DMS53 treated with DMSO at 0.1 percent for 48 hours (cell line): ENCODE results near the gene FAM3D.
"Not testable (repeated sequence)": the region's sequence is repeated elsewhere in the genome, so short reads cannot be mapped to it uniquely, and the experiment has no call there.

Source experiments
- DNase-seq: peaks from one replicate; lab custom pipeline; 2025; ENCODE audit not compliant: unreplicated experiment; lab: John Stamatoyannopoulos, UW

Gene FAM3D, protein sequence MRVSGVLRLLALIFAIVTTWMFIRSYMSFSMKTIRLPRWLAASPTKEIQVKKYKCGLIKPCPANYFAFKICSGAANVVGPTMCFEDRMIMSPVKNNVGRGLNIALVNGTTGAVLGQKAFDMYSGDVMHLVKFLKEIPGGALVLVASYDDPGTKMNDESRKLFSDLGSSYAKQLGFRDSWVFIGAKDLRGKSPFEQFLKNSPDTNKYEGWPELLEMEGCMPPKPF

DNA sequence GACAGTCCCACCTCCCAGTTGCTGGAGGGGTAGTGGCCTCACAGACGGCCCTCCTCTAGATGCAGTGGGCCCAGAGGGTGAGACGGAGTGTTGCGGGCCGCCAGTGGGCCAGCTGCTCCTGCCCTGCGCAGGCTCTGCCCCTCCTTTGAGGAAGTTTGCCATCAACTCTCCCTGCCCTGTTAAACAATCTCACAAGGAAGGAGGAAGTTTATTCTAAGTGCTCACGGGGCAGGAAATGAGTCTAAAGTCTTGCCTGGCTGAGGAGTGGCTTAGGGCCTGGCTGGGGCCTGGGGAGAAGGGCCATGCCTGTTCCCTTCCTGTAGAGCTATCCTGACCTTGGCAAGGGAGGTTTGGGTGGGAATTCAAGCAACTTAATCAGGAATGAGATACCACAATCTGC is at the start of gene FAM3D:
Gene FAM3D (minus strand): TSS at position 92 of the 400 bp plus-strand sequence. CDS start 11,211 bp downstream, outside the sequence.
- no peak for DNase-seq

DNA sequence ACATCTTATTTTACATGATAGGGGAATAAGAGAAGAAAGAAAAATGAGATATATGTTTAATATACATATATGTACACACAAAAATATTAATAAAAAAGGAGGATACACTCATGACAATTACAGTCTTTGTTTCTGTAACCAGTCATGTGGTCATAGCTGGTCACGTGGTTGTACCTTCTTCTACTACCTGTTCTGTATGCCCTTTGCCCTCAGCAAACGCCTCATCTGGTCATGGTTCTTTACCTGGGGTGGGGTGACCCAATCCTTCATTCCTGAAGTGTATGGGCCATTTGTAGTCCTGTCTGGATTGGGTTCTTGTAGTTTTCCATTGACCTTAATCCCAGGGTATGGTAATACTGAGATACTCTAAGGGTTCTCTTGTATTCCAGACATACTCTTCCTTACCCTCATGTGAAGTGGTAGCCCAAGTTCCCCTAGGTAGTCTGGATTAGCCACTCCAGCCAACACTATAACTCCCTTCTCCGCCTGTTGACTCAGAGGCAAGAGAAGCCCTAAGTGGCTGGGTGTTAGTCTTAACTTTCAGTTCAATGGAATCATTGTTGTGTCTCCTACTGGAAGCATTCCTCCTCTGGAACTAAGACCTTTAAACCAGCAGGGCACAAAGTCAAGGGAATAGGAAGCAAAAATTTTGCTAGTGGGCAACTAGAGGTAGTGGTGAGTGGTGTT is 47.3 kb upstream of the FAM3D start:
- no peak for DNase-seq

DNA sequence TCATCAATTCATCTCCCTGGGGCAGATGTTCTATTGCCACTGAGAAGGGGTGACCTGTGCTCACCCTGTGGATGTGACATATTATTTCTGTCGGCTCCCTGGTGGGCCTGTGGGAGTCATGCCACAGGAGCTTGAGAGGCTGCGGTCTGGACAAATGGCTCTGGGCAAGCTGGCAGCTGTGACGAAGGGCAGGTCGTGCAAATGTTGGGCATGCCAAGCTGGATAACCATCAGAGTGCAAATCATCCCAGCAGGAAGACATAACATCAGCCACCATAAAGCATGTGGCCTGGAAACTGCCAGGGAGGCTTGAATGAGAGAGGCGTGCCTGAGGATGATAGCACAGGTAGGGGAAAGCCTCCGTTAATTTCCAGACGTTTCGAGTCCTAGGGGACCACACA is 45.3 kb upstream of the FAM3D start:
- no peak for DNase-seq

DNA sequence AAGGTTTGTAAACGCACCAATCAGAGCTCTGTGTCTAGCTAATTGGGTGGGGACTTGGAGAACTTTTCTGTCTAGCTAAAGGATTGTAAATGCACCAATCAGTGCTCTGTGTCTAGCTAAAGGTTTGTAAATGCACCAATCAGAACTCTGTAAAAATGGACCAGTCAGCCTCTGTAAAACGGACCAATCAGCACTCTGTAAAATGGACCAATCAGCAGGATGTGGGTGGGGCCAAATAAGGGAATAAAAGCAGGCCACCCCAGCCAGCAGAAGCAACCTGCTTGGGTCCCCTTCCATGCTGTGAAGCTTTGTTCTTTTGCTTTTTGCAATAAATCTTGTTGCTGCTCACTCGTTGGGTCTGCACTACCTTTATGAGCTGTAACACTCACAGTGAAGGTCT is 42.4 kb upstream of the FAM3D start:
- DNase-seq, result not testable (repeated sequence)

DNA sequence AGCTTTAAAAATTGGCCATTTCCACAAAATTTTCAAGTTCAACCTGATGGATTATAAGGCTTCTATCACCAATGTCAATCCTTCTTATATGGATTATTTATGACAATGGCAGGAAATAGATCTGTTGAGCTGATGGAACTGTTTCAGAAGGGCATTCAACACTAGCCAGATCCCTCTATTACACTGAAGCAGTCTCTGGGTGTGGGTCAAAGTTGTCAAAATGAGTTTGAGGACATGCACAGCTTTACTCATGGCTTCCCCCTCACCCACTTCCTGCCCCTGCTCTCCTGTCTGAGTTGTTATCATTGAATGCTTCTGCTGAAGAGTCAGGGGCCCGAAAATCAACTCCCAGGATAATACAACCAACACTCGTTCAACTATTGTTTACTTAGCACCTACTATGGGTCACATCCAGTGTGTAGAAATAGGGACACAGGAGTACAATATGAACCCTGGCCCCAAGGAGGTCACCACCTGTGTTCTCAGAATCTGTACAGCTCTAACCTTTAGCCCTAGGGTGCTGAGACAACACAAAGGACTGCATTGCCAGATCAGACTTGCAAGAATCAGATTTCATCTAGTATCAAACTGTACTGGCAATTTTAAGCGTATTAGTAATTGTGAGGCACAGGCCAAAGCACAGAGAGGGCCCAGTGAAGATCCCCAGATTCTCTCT is 41.7 kb upstream of the FAM3D start:
- no peak for DNase-seq

DNA sequence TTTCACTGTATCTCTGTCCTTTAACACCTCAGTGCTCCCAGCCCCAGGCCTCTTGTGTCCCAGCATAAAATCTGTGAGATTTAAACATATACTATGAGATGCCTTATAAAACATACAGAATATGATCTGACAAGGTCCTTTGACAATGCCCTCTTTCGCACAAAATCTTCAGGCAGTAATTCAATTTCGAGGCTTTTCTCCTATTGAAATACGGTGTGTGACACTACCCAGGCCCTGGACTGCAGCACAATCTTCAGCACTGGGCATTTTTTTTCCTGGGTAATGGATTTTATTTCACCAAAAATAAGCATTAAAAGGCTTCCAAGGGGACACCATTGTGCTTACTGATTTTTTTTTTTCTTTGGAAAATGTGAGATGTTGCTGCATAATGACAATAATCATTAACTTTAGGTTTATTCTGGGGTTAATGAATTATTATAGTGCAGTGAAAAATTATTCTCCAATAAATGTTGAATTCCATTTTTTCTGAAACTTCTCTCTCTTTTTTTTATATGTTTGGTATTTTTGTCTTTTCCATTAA is 40.9 kb upstream of the FAM3D start:
- no peak for DNase-seq

DNA sequence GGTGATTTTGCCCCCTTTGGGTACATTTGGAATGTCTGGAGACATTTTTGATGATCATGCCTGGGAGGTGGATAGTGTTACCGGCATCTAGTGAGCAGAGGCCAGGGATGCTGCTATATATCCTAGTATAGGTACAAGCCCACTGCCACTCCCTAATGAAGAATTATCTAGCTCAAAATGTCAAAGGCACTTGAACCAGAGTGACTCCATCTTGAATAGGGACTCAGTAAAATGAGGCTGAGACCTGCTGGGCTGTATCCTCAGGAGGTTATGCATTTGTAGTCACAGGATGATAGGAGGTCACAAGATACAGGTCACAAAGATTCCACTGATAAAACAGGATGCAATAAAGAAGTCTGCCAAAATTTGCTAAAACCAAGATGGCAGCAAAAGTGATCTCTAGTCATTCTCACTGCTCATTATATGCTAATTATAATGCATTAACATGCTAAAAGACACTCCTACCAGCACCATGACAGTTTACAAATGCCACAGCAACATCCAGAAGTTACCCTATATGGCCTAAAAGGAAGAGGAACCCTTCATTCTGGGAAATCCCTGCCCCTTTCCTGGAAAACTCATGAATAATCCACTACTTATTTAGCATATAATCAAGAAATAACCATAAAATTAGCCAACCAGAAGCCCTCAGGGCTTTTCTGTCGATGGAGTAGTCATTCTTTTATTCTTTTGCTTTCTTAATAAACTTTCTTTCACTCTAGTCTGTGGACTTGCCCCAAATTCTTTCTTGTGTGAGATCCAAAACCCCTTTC is 40.0 kb upstream of the FAM3D start:
- no peak for DNase-seq

DNA sequence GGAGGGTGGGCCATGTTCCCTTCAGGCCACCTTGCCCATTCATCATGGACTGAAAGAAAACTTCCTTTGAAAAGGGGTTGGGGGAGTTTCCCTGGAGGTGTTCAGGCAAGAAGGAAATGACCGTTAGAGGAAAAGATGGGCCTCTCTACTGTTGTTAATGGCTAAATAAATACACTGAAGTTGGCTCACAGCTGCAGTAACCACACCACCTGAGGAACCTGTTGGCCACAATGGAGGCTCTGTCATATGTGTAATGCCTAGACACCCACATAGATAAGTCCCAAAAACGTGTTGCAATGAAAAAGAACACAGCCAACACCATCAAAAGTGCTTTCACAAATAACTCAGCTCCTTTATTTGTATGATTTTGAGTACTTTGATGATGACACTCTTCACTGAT is 38.2 kb upstream of the FAM3D start:
- DNase-seq, result peak; percentile 5

DNA sequence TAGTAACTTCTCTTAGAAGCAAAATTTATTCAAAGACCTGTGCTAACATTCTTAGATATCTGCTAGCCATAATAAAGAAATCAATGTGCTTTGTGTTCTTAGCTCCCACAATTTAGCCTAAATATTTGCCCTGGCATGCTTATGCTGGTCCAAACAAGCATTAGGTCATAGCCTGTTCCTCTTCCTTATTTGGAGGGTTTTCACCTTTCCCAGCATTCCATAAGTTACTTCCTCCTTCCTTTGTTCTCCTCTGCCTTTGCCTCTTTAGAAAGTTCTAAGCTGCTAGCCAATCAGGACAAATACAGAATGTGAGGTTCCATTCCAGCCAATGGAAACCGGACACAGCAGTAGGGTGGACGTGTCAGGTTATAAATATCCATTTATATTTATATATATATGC is 37.7 kb upstream of the FAM3D start:
- not testable (repeated sequence) for DNase-seq

DNA sequence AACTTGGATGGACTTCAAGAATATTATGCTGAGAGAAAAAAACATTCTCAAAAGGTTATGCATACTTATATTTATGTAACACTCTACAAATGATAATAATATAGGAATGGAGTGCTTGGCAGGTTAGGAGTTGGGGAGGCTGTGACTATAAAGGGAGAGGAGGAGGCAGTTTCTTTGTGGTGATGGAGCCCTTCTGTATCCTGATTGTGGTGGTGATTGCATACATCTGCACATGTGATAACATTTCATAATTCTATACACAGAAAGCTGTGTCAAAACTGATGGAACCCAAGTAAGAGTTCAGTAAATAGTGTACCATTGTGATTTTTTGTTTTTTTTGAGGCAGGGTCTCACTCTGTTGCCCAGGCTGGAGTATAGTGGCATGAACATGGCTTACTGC is 31.7 kb upstream of the FAM3D start:
- no peak for DNase-seq

DNA sequence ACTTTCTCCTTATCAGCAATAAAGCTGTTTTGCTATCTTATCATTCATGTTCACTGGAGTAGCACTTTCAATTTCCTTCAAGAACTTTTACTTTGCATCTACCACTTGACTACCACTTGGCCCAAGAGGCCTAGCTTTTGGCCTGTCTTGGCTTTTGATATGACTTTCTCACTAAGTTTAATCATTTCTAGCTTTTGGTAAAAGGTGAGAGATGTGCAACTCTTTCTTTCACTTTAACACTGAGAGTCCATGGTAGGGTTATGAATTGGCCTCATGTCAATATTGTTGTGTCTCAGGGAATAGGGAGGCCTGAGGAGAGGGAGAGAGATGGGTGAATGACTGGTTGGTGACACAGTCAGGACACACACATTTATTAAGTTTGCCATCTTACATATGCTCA is 31.0 kb upstream of the FAM3D start:
- no peak for DNase-seq

DNA sequence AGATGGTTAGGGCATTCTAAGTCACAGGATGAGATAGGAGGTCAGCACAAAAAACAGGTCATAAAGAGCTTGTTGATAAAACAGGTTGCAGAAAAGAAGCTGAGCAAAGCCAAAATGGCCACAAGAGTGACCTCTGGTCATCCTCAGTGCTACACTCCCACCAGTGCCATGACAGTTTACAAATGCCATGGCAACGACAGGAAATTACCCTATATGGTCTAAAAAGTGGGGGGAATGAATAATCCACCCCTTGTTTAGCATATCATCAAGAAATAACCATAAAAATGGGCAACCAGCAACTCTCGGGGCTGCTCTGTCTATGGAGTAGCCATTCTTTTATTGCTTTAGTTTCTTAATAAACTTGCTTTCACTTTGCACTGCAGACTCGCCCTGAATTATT is 30.2 kb upstream of the FAM3D start:
- DNase-seq, result not testable (repeated sequence)

DNA sequence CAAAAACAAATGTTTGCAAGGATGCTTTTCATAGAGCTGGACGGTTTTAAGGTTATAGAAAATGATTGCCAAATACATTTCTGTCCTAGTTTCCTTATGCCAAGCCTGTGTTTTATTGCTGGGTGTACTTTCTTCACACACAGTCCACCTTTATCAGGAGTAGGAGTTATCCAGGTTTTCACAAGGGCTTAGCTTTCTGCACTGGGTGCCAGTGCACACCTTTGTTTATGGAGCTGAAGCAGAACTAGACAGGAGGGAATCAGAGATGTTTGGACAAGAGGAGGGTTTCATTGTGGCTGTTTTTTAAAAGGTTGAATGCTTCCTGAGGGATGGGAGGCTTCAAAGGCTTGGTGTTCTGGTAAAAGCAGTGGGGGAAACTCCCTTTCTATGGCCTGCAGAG is 29.5 kb upstream of the FAM3D start:
- DNase-seq, result no peak

DNA sequence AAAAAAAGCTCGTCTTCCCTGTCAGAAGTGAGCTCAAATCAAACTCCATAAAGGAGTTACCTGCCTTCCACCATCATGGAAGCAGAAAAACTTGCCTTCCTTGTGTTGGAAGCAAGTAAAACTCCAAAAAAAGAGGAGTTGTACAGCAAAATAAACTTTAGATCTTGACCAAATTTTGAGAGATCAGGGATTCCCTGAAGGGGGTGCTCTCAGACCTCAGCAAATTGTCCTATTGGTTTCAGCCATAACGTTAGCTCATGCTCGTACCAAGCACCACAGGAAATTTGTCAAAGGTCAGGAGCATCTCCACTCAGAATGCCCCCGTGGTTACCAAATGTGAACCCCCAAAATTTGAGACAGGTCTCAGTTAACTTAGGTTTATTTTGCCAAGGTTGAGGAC is 28.7 kb upstream of the FAM3D start:
- DNase-seq, result not testable (repeated sequence)

DNA sequence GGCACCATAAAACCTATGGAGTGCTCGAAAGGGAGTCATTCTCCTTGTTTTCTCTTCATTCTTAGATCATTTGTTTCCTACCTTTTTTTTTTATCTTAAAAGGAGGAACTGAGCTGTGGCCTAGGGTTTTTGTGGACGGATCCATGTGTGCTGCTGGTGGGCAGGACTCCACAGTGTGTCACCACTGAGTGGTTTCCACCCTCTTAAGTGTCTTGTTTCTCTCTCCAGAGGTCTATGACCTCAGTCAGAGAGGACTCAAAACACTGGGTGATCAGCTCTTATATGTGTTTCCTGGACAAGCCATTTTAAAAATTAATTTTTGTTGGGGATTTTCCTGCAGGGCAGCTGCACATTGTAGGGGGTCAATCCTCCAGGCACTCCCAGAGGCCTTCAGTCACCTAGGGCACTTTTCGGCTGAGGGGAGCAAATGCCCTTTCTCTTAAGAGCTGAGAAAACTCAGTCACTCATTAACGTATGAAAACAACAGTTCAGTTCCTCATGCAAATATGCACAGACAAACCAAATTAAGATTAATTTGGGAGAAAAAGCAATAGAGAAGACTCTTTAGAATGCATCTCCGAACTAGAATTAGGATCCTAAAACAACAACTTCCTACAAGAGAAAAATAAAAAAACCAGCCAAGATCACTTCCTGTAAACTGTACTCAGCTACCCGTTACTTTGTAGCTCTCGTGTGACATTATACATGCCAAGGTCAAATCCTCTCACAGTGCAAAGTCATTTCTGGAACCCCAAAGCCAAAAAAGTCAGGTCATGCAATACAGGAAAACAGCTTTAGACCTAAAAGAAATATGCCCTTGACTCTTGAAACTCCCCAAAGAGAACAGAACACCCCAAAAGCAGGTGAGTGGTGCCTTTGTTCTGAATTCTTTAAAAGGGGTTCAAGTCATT is 27.6 kb upstream of the FAM3D start:
- no peak for DNase-seq

DNA sequence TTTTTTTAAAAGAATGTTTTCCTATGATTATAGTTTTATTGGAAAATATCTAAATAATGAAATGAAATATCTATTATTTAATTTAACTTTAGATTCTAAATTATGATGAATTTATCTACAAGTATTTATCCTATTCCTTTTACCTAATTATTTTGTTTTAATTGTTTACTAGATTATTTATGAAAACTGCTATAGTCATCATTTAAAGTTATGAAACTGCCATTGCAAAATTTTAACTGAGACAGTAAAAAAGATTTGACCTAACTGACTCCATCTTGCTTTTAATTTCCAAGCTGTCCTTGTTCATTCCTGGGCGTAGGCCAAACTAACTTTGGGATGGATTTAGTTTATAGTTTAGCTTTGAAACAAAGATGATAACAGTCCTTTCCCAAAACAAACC is 25.9 kb upstream of the FAM3D start:
- no peak for DNase-seq

DNA sequence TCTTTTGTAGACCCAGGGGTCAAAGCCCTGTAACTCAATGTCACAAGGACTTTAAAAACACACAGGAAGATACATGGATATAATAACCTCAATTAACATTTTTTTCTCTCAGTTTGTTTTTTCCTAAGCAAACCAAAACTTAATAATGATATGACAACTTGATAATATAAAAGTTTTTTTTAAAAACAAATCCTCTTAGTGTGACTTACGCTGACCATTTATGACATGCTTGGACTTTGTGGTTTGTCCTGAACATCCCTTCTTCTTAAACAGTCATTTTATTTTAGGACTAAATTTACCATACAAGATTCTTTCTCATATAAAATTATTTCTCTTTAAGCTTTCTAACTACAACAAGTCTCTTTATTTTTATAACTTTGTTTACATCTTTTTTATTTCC is 25.4 kb upstream of the FAM3D start:
- DNase-seq, result no peak

DNA sequence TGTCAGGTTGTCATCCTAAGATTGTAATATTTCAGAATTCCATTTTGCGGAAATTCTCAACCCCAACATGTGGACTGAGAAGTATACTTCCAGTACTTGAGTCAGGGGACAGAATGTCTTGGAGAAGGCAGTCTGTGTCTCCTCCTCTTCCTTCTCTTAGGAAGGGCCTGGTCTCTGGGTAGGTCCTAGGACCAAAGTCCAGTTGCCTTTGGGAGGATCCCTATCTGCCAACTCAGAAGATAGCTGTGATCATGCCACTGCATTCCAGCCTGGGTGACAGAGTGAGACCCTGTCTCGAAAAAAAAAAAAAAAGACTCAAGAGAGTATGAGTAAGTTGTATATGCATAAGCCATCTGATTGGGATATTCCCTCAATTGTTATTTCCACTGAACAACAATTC is 23.9 kb upstream of the FAM3D start:
- DNase-seq, result no peak

DNA sequence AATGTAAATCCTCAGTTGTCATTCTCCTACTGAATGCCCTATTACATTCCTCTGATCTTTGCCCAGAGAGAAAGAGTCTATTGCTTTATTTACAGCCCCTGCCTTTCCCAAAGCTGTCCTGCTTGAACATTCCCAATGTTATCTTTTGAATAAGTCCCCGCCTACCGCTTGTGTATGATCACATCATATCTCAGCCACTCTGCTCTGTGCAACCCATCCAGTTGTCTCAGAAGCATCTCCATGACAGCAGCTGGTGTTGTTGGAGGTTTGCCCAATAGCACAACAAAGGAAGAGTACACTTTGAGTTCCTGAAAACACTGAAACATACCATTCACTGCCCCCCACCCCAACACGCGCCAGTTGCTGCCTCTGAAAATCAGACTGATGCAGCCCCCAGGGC is 22.0 kb upstream of the FAM3D start:
- no peak for DNase-seq

DNA sequence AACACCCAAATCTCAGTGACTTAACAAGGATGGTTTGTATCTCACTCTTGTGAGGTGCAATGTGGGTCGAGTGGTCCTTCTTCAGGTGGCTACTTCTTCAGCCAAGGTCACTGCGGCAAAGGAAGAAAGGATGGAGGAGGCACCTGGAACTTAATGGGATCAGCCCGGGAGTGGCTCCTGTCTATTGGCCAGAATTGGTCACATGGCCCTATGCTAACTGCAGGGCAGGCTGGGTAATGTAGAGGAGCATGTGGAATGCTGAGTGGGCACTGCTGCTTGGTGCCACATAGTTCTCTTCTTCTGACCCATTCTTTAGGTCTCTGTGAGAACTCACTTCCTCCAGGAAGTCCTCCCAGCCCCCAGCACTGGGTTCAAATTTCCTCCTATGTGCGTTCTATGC is 20.3 kb upstream of the FAM3D start:
- no peak for DNase-seq
